ENCODE results near the gene PPARA. TPM values are rescaled to one million over a fixed set of nuclear protein-coding genes. Genes with fewer than 3 reads are reported as not detected.

PPARA gene
- total RNA-seq, 1 donor from 2014 or later: 9.3 TPM

GRCh38 chr22:46247443-46247975 lies 97.2 kb downstream of the PPARA start:
- no peaks in the 10 kb centered on the region for H3K36me3 ChIP-seq (ENCODE audit: control insufficient read depth, insufficient read depth, low read length)
- TF ChIP-seq CTCF (IDR thresholded peaks at IDR 0.05; ENCODE audit: insufficient read depth, low read length, poor library complexity, severe bottlenecking): no peak

GRCh38 chr22:46250035-46250782 lies 99.9 kb downstream of the PPARA start, which contains the start of gene CDPF1:
CDPF1 (minus strand) TSS chr22:46250293; CDS start chr22:46248284, 2,009 bp downstream.
- DNase-seq (ENCODE audit: low read depth): peak; percentile 39
- Histone ChIP-seq H3K27me3 (ENCODE audit: control insufficient read depth, insufficient read depth, low read length) (no peaks in the 10 kb centered on the region), H3K4me3 (ENCODE audit: low read depth, low read length) (peak within 1 kb of the TSS; percentile 81), H3K36me3 (ENCODE audit: control insufficient read depth, insufficient read depth, low read length) (no peaks in the 10 kb centered on the region)
- TF ChIP-seq CTCF (IDR thresholded peaks at IDR 0.05; ENCODE audit: insufficient read depth, low read length, poor library complexity, severe bottlenecking): no peak

More at GRCh38 chr22:46247443-46247975, 97.2 kb downstream of the PPARA start:
- Histone ChIP-seq H3K27me3 (ENCODE audit: control insufficient read depth, insufficient read depth, low read length) (no peaks in the 10 kb centered on the region), H3K4me3 (ENCODE audit: low read depth, low read length) (no peak overlapping the region)
- DNase-seq (ENCODE audit: low read depth): no peak

- no peak for TF ChIP-seq CTCF (IDR thresholded peaks at IDR 0.05; ENCODE audit: insufficient read depth, low read length, poor library complexity, severe bottlenecking)
- no peak for DNase-seq (ENCODE audit: low read depth)
Measured at GRCh38 chr22:46250783-46251125, 100.4 kb downstream of the PPARA start.

GRCh38 chr22:46251266-46251665 lies 100.9 kb downstream of the PPARA start:
- TF ChIP-seq CTCF (IDR thresholded peaks at IDR 0.05; ENCODE audit: insufficient read depth, low read length, poor library complexity, severe bottlenecking): no peak
- no peak for DNase-seq (ENCODE audit: low read depth)
- no peaks in the 10 kb centered on the region for H3K36me3 ChIP-seq (ENCODE audit: control insufficient read depth, insufficient read depth, low read length)
- H3K4me3 ChIP-seq (ENCODE audit: low read depth, low read length): peak overlapping the region; percentile 81
- H3K27me3 ChIP-seq (ENCODE audit: control insufficient read depth, insufficient read depth, low read length): no peaks in the 10 kb centered on the region

More at GRCh38 chr22:46250783-46251125, 100.4 kb downstream of the PPARA start:
- Histone ChIP-seq H3K36me3 (ENCODE audit: control insufficient read depth, insufficient read depth, low read length) (no peaks in the 10 kb centered on the region), H3K4me3 (ENCODE audit: low read depth, low read length) (peak overlapping the region; percentile 81), H3K27me3 (ENCODE audit: control insufficient read depth, insufficient read depth, low read length) (no peaks in the 10 kb centered on the region)

- no peak overlapping the region for H3K4me3 ChIP-seq (ENCODE audit: low read depth, low read length)
- no peaks in the 10 kb centered on the region for H3K36me3 ChIP-seq (ENCODE audit: control insufficient read depth, insufficient read depth, low read length)
- no peak for TF ChIP-seq CTCF (IDR thresholded peaks at IDR 0.05; ENCODE audit: insufficient read depth, low read length, poor library complexity, severe bottlenecking)
- H3K27me3 ChIP-seq (ENCODE audit: control insufficient read depth, insufficient read depth, low read length): no peaks in the 10 kb centered on the region
- no peak for DNase-seq (ENCODE audit: low read depth)
Measured at GRCh38 chr22:46251816-46252380, 101.6 kb downstream of the PPARA start.

All from kidney epithelial cell (primary cell).